HFF-Myc (cell line): ENCODE results near the gene SYNE1.
"Not testable (repeated sequence)": the region's sequence is repeated elsewhere in the genome, so short reads cannot be mapped to it uniquely, and the experiment has no call there.

Experiments used
- DNase-seq: peaks from one replicate; pipeline ENCODE4 v3.0.0-alpha.2; 2011; ENCODE audit warnings: low read depth; ENCODE audit errors: extremely low read depth
- H3K4me3 ChIP-seq: replicated peaks from 2 replicates; pipeline ENCODE4 v1.5.1; 2011; ENCODE audit warnings: low read depth, mild to moderate bottlenecking, control low read depth, low read length
- CTCF ChIP-seq: IDR thresholded peaks from 2 replicates; pipeline ENCODE4 v1.5.1; 2012; ENCODE audit warnings: mild to moderate bottlenecking, low read depth, low read length, control low read depth; ENCODE audit errors: missing control alignments

Gene SYNE1

GRCh38 chr6:152637296-152638047, at the start of gene SYNE1:
Gene SYNE1, minus strand, starts transcription at chr6:152637362. Its CDS starts 9,031 bp downstream, at chr6:152628331.
- peak within 1 kb of the TSS; percentile 41 for H3K4me3 ChIP-seq
- DNase-seq: no peak
- TF ChIP-seq CTCF: no peak

GRCh38 chr6:152685819-152686218, 48.7 kb upstream of the SYNE1 start:
- H3K4me3 ChIP-seq: no peak overlapping the region
- DNase-seq: no peak
- no peak for TF ChIP-seq CTCF

GRCh38 chr6:152682935-152683334, 45.8 kb upstream of the SYNE1 start:
- H3K4me3 ChIP-seq, DNase-seq: not testable (repeated sequence)

- H3K4me3 ChIP-seq: no peak overlapping the region
- no peak for TF ChIP-seq CTCF
- DNase-seq: no peak
These were observed 45.0 kb upstream of the SYNE1 start for GRCh38 chr6:152682141-152682540.

GRCh38 chr6:152680879-152681517, 43.8 kb upstream of the SYNE1 start:
- TF ChIP-seq CTCF: no peak
- no peak overlapping the region for H3K4me3 ChIP-seq

GRCh38 chr6:152680151-152680550, 43.0 kb upstream of the SYNE1 start:
- H3K4me3 ChIP-seq: no peak overlapping the region
- no peak for TF ChIP-seq CTCF
- DNase-seq: no peak

More at GRCh38 chr6:152680879-152681517, 43.8 kb upstream of the SYNE1 start:
- no peak for DNase-seq

GRCh38 chr6:152673236-152673635, 36.1 kb upstream of the SYNE1 start:
- DNase-seq: no peak
- no peak overlapping the region for H3K4me3 ChIP-seq
- TF ChIP-seq CTCF: no peak
